GM15510 (cell line): ENCODE measurements around the gene TACC3.

Experiments used
- POLR2A ChIP-seq: IDR thresholded peaks from 3 replicates; pipeline ENCODE4 v1.6.1; 2011; ENCODE audit warnings: borderline replicate concordance; ENCODE audit not compliant: insufficient read length; ENCODE audit errors: extremely low read depth

The TACC3 gene

DNA sequence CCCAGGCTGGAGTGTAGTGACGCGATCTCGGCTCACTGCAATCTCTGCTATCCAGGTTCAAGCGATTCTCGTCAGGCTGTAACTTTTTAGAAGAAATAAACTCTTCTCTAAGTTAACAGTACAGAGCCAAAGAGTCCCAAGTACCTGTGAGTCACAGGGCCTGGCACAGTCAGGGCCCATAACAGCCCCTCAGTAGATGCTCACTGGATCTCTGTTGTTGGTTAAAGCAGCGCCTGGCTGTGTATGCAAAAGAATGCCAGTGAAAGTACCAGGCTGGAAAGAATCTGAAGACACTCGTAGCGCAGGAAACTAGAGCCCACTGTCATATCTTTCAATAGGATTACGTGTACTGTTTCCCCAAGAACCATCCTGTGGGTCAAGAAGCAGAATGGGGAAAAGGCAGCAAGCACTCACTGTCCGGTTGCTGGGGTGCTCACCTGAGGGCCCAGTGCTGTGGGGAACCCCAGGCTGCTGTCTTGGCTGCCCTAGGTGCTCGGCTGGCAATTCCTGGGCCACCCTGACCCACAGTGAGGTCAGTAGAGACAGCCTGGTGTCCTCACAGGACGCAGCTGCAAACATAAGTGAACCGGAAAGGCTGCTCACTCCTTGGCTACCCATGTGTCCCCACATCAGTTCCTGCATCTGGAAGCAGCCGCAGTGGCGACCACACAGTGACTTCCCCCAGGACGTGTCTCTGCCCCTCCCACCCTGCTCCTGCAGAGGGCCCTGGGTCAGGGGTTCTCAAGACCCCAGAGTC is 6.1 kb upstream of the TACC3 start:
- TF ChIP-seq POLR2A, result no peak

DNA sequence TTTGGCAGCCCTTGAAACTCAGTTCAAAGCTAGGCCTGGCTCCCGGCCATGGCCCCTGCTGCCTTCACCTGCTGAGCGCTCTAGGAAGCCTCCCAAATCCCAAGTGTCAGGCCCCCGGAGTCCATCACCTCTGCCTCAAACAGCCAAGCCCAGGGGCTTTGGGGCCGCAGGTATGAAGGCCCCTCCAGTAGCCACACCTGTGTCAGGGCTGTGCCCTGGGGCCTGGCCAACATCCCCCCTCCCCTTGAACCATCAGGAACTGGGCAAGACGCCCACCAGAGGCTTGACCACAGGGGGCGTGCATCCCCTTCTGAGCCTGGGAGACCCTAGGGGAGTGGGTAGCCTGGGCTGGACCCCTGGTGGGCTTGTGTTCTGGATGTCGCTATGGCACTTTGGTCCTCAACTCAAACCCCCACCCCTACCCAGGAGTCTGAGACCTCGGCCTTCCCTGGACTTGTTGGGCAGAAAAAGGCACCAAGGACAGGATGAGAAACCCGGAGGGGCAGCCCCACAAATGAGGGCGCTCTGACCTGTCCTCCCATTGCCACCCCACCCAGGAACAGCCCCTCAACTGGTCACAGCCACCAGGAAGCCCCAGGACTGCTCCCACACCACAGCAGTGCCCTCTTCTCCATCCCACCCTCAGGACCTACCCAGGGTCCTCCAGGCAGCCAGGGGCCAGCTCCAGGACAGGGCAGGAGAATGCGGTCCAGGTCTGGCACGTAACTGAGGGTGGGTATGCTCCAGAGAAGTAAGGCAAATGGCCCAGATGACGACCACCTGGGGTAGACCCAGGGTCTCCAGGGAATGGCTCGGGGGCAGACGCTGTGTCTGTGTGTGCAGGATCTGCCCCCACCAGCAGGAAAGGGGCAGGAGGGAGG is 5.0 kb upstream of the TACC3 start:
- TF ChIP-seq POLR2A, result peak; percentile 6

DNA sequence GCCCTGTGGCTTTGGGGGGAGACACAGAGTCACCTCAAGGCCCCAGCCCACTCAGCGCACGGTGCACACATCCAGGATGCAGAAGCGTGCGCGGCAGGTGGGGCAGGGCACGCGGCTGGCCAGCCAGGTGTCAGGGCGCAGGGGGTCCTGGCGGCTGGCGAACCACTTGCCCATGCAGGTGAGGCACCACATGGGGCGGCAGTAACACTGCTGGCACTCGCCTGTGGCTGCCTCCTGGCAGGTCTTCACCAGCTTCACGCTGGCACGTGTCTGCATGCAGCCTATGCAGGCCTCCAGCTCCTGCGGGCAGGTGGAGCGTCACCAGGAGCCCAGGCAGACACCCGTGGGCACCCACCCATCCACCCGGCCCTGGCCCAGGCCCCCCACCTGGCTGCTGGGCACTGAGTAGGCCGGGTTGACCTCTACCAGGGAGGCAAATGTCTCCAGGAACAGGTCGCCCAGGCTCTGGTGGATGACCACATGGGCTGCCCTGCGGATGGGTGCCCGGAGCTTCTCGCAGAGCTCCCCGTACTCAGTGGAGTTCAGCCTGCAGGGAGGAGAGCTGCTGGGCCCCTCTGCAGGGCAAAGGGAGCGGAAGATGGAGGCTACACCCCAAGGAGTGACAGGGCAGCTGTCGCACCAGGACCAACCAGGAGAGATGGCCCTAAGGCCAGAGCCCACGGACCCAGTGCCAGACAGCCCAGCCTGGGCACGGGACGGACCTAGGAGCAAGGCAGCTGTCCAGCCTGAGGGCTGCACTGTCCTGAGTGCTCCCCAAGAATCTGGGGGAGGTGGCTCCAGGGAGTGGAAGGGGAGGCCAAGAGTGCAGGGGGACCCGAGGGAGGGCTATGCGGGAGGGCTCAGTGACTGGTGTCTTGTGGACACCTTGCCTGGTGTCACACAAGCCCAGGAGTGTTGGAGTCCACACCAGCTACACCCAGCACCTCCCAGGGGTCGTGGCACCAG is 3.9 kb upstream of the TACC3 start:
- TF ChIP-seq POLR2A, result no peak

DNA sequence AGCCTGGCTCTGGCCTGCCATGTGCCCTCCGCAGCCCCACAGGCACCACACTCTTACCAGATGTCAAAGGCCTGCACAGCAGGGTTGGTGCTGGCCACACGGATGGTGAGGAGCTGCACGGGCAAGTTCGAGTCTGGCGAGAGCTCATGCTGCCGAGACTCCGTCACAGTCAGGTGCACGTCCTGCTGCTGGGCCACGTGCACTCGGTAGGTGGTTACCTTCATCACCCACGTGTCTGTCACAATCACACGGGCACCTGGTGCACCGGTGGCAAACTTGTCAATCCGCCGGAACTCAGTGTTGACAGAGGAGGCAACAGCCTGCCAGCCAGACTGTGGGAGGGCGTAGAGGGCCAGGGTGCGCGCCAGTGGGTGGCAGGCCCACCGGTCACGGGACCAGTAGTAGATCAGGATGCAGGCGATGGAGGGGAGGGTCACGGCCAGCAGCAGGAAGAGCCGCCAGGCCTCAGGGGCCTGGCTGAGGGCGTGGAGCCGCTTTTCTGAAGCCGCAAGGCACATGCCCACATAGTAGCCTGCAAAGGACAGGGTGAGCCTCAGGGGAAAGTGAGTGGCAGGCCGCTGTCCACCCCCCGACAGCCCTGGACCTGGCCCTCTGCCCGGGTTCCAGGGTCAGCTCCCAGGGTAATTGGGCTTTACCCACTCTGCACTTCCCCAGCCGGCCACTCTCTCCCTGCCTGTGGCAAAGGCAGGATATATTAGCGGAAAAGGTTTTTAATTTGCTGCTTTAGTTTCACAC is 3.0 kb upstream of the TACC3 start:
- no peak for TF ChIP-seq POLR2A

DNA sequence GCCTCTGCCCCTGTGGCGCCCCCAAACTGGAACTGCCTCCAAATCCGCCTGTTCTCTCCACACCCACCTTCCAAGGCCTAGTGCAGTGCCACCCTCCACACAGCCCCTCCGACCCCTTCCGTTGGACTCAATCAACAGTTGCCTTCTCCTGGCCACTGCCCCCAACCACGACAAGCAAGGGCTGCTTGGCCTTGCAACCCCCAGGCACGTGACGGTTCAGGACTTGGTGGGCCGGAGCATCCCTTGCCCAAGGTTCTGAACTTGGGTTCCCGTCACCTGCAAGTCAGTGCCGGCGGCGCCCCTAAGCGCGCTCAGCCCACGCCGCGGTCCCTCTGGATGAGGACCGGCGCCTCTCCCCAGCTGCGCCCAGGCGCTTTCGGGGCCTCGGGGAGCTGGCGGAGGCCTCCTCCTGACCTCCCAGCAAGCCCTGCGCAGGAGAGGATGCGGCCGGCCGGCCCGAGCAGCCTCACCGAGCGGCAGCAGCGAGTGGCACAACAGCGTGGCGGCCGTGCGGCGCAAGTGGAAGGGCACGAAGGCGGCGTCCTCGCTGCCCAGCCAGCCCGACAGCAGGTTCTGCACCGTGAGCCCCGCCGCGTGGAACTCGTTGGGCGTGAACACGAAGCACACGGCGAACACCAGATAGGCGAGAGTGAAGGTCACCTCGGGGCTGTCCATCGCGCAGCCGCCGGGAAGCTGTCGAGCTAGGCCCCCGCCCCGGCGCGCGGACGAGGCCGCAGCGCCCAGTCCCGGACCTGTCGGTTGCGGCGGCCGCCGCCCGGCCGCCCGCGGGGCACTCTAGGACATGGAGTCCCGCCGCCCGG is 948 bp upstream of the TACC3 start:
- peak; percentile 64 for TF ChIP-seq POLR2A

DNA sequence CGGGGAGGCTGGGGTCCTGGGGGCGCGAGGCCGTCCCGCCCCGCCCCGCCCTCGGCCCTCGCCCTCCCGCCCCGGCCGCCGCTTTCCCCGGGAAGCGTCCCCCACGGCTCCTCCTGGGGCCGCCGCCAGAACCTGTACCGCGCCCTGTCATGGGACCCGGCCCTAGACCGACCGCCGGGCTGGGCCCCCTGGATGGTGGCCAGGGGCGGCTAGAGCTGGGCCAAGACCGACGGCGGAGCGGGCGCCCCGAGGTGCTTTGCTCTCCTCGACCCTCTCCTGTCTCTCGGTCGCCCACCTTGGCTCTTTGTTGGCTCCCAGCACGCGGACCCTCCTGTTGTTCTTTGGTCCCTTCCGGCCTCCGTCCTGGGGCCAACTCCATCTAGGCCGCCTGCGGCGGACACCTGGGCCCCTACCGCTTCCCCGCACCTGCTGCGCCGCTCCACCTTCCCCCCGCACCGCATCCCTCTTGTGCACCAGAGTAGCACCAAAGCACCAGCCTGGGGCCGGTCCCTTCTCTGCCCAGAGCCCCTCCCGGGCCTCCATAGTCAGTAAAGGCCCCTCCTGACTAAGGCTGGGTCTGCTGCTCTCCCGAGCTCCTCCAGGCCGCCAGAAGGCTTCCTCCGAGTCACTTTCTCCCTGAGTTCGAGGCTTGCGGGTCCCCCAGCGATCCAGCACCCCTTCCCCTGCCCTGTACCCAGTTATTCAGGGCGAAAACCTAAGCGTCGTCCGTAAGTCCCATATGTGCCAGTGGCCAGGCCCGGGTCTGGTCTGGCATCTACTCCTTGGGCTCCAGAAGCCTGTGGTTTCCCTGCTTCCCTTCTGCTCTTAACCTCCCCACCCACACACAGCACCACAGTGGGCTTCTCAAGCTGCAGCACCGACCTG is 587 bp downstream of the TACC3 start:
- no peak for TF ChIP-seq POLR2A

DNA sequence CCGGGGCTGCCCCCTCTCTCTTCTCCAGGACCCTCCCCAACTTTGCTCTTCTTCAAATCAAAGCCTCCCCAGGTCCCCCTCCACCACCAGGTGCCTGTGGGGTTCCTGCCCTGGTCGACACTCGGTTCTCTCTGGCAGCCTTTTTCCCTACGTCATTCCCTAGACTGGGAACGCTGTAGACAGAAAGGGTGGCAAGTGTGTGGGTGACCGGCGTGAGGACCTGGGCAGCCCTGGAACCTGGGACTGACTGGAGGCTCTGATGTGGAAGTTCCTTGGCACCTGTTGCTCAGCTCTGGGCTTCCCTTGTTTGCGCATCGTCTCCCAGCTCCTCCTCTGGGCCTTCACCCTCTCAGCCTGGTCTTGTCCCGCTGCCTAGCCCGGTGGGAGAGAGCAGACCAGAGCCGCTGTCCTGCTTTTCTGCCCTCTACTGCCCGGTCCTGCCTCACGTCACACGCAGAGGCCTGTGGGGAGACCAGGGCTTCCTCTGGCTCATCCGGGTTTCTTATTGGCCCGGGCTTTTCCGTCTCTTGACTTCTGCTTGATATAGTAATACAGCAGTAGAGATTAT is 1.3 kb downstream of the TACC3 start:
- no peak for TF ChIP-seq POLR2A

DNA sequence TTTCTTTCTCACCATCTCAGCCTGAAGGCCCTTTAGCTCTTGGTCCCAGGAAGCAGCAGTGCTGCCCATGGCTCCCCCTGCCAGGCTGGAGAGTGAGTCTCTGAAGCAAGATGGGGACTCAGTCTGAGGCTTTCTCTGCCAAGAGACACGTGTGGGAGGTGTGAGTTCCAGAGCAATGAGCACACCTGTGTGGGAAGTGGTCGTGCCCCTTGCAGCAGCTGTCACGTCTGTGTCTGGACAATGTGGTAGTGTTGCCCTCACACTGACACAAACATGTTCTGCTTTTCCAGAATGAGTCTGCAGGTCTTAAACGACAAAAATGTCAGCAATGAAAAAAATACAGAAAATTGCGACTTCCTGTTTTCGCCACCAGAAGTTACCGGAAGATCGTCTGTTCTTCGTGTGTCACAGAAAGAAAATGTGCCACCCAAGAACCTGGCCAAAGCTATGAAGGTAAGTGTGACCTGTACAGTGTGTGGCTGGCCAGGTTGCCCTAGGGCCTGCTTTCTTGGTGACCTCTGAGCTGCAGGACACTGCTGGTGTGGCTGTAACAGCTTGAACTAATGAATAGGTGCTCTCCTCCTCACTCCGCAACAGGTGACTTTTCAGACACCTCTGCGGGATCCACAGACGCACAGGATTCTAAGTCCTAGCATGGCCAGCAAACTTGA is 1.9 kb downstream of the TACC3 start:
- no peak for TF ChIP-seq POLR2A

DNA sequence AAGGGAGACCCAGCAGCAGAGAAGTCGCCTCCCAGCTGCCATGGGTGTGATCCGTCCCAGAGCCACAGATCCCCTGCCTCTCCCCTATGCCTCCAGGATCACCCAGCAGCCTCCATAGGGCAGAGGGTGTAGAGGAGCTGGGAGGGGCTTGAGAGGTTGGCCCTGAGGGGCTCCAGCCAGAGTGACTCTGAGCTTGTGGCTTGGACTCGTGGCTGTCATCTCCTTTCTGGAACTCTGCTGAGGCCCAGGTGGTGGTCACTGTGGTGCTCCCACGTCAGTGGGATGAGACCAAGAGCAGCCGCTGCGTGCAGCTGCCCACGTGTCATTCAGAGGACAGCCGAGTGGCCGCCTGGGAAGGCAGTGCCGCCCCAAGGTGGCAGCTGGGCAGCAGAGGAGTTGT is 4.2 kb downstream of the TACC3 start:
- TF ChIP-seq POLR2A, result no peak

DNA sequence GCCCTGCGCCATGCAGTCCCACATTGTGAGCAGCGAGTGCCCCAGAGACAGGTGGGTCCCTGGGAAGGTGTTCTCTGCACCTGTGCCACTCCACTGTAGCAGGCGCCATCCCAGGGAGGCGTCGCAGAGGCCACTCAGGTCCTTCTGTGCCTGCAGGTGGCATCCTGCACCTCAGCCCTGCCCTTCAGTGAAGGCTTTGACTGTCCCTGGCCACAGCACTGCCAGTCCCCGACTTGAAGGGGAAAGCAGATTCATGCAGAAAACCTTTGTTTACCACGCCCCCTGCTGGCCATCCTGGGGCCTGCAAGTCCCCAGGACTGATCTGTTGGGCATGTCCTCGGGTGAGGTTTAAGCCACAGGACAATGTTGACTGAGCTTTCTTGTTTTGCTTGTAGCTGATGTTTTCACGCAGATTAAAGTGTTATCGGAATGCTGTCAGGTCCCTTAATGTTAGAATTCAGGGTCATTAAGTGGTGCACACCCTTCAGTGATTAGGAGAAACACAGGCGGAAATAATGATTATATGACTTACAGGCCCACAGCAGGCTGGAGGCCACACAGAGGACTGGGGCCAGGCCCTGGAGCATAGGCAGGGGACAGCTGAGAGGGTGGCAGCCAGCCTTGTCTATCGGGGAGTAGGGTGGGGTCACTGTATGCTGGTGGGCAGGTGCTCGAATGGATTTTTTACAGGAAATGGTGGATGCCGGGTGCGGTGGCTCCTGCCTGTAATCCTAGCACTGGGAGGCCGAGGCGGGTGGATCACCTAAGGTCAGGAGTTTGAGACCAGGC is 5.0 kb downstream of the TACC3 start:
- TF ChIP-seq POLR2A, result peak; percentile 11
